Activated T-helper 1 cell treated with anti-CD3 and anti-CD28 coated beads, Interleukin-12 subunit alpha, Interleukin-12 subunit beta, Interleukin-2, Interleukin-4 antibody, amounts not matched to agents 30 ng/mL and 10 ng/mL and 1 ng/mL, durations not matched to agents 14 hours and 24 hours and 36 hours (primary cell): Measurements from ENCODE around the gene SNX8. TPM values are rescaled to one million over a fixed set of nuclear protein-coding genes. Genes with fewer than 3 reads are reported as not detected.
"Not testable (repeated sequence)": the region's sequence is repeated elsewhere in the genome, so short reads cannot be mapped to it uniquely, and the experiment has no call there.

Experiments
- DNase-seq: peaks from one replicate; pipeline ENCODE4 v3.0.0; 2021; ENCODE audit warnings: low spot score
- H3K27ac Mint-ChIP-seq: one replicate; pipeline ENCODE4 v1.8.0; 2021; ENCODE audit warnings: mild to moderate bottlenecking, mixed read lengths
- H3K27me3 Mint-ChIP-seq: one replicate; pipeline ENCODE4 v1.8.0; 2022; ENCODE audit warnings: mild to moderate bottlenecking, moderate library complexity, mixed read lengths; ENCODE audit not compliant: insufficient read depth
- H3K36me3 Mint-ChIP-seq: one replicate; pipeline ENCODE4 v1.8.0; 2021; ENCODE audit warnings: low read depth, mixed read lengths
- H3K4me1 Mint-ChIP-seq: one replicate; pipeline ENCODE4 v1.8.0; 2021; ENCODE audit warnings: low read depth, mixed read lengths
- H3K4me3 Mint-ChIP-seq: one replicate; pipeline ENCODE4 v1.8.0; 2021; ENCODE audit warnings: mild to moderate bottlenecking, moderate library complexity, mixed read lengths
- H3K9me3 Mint-ChIP-seq: one replicate; pipeline ENCODE4 v1.8.0; 2021; ENCODE audit warnings: mixed read lengths
- intact Hi-C: fragments of 100-400 bp; cut with micrococcal nuclease; formaldehyde crosslinking; loops from one replicate; pipeline ENCODE4 v1.15.1; 2024
- total RNA-seq: library from RNA; stranded (reverse); gene quantifications from 2 replicates; pipeline ENCODE4 v1.2.3, GENCODE V29; 2022

SNX8 gene
- total RNA-seq, 1 donor from 2014 or later, result 41.8 TPM

DNA sequence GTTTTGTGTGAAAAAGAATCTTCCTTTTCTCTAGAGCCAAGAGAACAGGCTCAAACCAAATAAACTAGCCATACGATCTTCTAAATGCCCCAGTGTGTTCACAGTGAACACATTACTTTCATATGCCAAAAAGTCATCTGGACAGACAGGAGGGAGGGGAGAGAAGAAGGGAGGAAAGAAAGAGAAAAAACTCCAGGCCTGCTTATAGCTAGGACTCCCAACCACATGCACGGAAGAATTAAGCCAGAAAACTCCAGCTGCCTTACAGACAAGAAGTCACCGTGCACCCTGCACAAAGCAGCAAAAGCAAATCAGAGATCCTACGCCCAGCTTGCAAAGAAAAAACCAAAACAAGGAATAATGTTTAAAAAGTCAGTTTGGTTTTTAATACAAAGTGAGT is 34.3 kb downstream of the SNX8 start:
- H3K27ac Mint-ChIP-seq, result no peak overlapping the region
- H3K4me1 Mint-ChIP-seq, result no peaks in the 10 kb centered on the region
- DNase-seq, result no peak
- H3K36me3 Mint-ChIP-seq, result no peaks in the 10 kb centered on the region
- no peak overlapping the region for H3K4me3 Mint-ChIP-seq
- H3K9me3 Mint-ChIP-seq, result no peaks in the 10 kb centered on the region
- intact Hi-C loops, result no loop called here
- H3K27me3 Mint-ChIP-seq, result no peaks in the 10 kb centered on the region

DNA sequence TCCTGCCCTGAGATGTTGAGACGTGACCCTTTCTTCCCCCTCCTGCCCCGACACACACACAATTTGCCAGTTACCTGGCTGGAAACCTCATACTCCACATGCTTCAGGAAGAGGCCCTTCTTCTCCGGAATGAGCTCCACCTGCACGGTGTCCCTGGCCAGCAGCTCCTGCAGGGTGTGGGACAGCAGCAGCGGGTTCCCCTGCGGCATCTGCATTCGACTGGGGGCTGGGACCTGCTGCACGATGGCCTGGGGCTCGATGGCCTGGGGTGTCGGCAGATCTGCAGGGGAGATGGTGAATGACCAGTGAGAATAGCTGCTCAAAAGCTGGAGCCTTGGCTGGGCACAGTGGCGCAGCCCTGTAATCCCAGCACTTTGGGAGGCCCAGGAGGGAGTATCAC is 36.2 kb downstream of the SNX8 start:
- intact Hi-C loops, result no loop called here
- H3K9me3 Mint-ChIP-seq, result no peaks in the 10 kb centered on the region
- no peaks in the 10 kb centered on the region for H3K4me1 Mint-ChIP-seq

DNA sequence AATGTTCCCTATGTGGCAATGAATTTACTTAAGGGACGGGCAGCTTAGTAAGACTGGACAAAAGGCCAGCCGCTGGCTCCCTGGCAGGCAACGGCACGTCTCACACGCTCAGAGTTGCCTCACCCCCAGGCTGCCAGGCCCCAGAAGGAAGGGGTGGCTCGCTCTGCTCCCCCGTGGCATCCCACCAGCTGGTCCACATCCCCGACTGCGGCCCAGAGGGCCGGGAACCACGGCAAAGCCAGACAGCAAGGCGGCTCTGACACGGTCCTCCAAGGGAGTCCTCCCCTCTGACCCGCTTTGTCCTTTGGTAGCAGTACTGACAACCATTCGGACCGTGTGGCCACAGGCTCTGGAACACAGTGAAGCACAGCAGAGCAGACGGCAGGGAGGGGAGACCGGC is 38.1 kb downstream of the SNX8 start:
- no peak overlapping the region for H3K27ac Mint-ChIP-seq
- H3K27me3 Mint-ChIP-seq, result no peaks in the 10 kb centered on the region
- H3K9me3 Mint-ChIP-seq, result no peaks in the 10 kb centered on the region
- no peak overlapping the region for H3K4me3 Mint-ChIP-seq
- intact Hi-C loops, result no loop called here
- H3K36me3 Mint-ChIP-seq, result peaks cover 7% of the 10 kb centered on the region
- H3K4me1 Mint-ChIP-seq, result no peaks in the 10 kb centered on the region
- DNase-seq, result no peak

More for the DNA sequence above, 36.2 kb downstream of the SNX8 start:
- peaks cover 3% of the 10 kb centered on the region for H3K36me3 Mint-ChIP-seq
- no peak for DNase-seq
- no peak overlapping the region for H3K27ac Mint-ChIP-seq
- H3K4me3 Mint-ChIP-seq, result no peak overlapping the region
- no peaks in the 10 kb centered on the region for H3K27me3 Mint-ChIP-seq

DNA sequence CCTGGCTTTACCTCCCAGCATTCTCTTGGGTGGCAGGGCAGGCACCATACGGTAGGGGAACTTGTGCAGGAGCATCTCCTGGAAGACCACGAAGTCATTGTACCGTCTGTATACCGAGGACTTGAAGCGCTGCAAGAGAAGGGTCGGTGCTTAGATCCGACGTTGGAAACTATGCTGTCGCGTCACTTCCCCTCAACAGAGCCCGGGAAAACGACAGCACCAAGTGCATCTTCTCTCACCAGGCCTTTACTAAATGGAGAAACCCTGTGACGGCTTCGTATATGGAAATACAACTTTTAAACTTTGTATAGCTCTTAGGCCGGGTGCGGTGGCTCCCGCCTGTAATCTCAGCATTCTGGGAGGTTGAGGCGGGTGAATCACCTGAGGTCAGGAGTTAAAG is 39.1 kb downstream of the SNX8 start:
- H3K4me3 Mint-ChIP-seq, result no peak overlapping the region
- intact Hi-C loops, result no loop called here
- no peaks in the 10 kb centered on the region for H3K4me1 Mint-ChIP-seq
- no peaks in the 10 kb centered on the region for H3K9me3 Mint-ChIP-seq
- DNase-seq, result no peak
- H3K27me3 Mint-ChIP-seq, result no peaks in the 10 kb centered on the region
- H3K36me3 Mint-ChIP-seq, result peaks cover 7% of the 10 kb centered on the region
- H3K27ac Mint-ChIP-seq, result no peak overlapping the region

DNA sequence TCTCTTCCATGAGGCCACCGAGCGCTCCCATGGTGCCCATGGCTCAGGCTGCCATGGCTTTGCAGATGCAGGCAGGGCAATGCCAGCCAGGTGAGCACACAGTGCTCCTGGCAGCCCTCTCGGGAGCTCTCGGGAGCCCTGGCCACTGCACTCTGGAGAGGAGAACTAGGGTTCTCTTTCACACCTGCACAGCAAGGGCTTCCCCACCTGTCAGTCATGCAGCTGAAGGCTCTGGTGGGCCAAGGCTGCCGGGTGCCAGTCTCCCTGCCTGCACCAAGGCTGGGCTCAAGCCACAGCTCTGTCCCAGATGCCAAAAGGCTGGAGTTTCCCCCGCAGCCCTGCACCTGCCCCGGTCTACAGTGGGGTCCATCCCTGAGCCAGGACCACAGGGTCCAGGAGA is 39.6 kb downstream of the SNX8 start:
- Mint-ChIP-seq H3K4me1 (no peaks in the 10 kb centered on the region), H3K36me3 (peaks cover 7% of the 10 kb centered on the region), H3K9me3 (no peaks in the 10 kb centered on the region), H3K27ac (no peak overlapping the region), H3K27me3 (no peaks in the 10 kb centered on the region), H3K4me3 (no peak overlapping the region)
- DNase-seq, result no peak
- intact Hi-C loops, result no loop called here

DNA sequence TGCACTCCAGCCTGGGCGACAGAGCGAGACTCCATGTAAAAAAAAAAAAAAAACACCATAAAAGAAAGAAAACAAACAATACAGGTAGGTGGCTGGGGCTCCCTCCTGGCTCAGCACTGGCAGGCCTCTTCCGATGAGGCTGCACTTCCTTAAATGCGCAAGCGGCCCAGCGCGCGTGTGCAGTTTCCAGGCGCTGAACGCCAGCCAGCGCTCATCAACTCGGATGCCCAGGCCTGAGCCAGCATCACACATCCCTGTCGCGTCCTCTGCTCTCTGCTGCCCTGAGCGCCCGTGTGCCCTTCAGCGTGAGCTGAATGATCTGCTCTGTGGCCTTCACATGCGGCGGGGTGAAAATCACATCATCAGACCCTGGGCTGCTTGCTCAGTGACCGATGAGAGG is 40.4 kb downstream of the SNX8 start:
- H3K27me3 Mint-ChIP-seq, result no peaks in the 10 kb centered on the region
- no peak for DNase-seq
- H3K36me3 Mint-ChIP-seq, result peaks cover 9% of the 10 kb centered on the region
- no peak overlapping the region for H3K4me3 Mint-ChIP-seq
- H3K4me1 Mint-ChIP-seq, result no peaks in the 10 kb centered on the region
- H3K27ac Mint-ChIP-seq, result no peak overlapping the region
- no peaks in the 10 kb centered on the region for H3K9me3 Mint-ChIP-seq
- intact Hi-C loops, result no loop called here

DNA sequence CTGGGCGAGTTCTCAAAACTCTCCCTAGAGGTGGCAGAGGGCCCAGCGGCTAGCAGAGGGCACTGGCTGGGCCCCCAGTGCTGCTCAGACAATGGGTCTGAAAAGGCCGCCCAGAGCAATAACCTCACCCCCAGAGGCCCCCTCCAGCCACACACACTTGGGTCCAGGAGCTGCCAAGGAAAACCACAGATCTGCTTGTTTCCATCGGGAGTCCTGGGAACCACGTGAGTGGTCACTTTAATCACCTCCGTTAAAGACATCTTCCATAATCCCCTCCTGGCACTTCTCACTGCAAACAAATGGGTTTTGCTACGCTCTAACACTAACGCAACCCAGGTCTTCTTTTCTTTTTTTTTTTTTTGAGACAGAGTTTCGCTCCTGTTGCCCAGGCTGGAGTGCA is 42.2 kb downstream of the SNX8 start:
- Mint-ChIP-seq H3K36me3 (peaks cover 9% of the 10 kb centered on the region), H3K4me3 (no peak overlapping the region), H3K9me3 (no peaks in the 10 kb centered on the region), H3K4me1 (no peaks in the 10 kb centered on the region), H3K27ac (no peak overlapping the region), H3K27me3 (no peaks in the 10 kb centered on the region)
- DNase-seq, result no peak
- intact Hi-C loops, result no loop called here

DNA sequence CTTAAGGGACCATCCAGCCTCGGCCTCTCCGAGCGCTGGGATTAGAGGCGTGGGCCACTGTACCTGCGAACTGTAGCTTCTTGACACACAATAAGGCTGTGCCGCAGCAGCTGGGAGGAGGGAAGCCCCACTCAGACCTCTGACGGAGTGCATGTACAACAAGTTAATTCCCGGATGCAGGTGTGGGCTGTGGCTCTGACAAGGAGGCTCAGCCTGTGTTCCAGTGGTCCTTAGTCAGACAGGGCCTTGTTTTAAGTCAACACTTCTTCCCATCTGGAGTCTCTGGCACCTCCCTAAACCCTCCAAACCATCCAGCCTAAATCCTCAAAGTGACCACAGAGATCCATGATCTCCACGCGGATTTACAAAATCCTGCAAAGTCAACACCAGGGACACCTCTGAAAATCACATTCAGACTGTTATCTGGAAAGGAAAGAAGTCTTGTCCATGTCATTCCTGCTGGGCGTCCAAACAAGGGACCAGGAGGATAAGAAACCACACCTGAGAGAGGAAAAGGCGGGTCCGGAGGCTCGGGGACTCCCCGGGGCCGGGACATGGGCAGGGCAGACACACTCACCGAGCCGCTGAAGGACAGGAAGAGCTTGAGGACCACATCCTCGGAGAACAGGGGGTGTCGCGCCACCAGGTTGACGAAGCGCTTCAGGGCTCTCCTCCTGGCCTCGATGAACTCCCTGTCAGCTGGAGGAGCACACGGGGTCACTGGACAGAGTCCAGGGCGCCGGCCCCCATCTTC is 42.8 kb downstream of the SNX8 start:
- H3K27ac Mint-ChIP-seq, result no peak overlapping the region
- intact Hi-C loops, result no loop called here
- no peaks in the 10 kb centered on the region for H3K4me1 Mint-ChIP-seq
- no peak overlapping the region for H3K4me3 Mint-ChIP-seq
- no peak for DNase-seq
- peaks cover 9% of the 10 kb centered on the region for H3K36me3 Mint-ChIP-seq
- no peaks in the 10 kb centered on the region for H3K9me3 Mint-ChIP-seq
- no peaks in the 10 kb centered on the region for H3K27me3 Mint-ChIP-seq

DNA sequence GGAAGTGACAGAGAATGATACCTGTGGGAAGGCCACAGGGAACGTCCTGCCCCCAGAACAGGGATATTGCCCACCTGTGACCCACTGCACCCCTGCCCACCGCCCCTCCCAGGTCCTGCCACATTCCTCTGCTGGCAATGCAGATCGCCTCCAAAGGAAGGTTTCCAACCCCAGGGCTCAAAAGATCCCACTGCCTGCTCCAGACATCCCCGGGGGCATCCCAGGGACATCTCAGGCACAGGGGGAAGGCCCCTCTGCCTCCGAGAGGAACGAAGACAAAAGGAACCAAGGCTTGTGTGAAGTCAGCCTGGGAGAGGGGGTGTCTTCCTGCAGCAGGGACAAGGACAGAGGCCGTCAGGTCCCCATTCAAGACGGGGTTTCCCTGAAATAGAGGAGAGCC is 43.7 kb downstream of the SNX8 start:
- no peaks in the 10 kb centered on the region for H3K9me3 Mint-ChIP-seq
- DNase-seq, result no peak
- intact Hi-C loops, result no loop called here
- H3K4me3 Mint-ChIP-seq, result no peak overlapping the region
- H3K36me3 Mint-ChIP-seq, result peaks cover 9% of the 10 kb centered on the region
- no peaks in the 10 kb centered on the region for H3K27me3 Mint-ChIP-seq
- no peaks in the 10 kb centered on the region for H3K4me1 Mint-ChIP-seq
- no peak overlapping the region for H3K27ac Mint-ChIP-seq

DNA sequence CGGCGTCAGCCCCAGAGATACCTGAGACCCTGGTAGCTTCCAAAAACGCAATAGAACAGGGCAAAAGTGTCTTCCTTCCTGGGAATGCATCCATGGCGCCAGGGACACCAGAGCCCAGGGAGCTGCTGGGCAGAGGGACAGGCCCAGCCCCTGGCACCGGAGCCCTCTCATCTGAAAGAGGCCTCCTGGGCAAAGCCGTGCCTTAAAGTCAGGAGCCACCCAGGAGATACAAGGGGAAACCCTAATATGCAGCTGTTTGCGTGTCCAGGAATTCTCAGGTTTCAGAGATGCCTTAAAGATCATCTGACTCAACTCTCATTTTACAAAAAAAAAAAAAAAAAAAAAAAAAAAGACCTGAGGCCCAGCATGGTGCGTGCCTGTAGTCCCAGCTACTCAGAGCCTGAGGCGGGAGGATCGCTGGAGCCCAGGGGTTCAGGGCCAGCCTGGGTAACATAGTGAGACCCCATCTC is 44.2 kb downstream of the SNX8 start:
- H3K4me1 Mint-ChIP-seq, result no peaks in the 10 kb centered on the region
- intact Hi-C loops, result no loop called here
- no peaks in the 10 kb centered on the region for H3K9me3 Mint-ChIP-seq
- DNase-seq, result no peak
- no peak overlapping the region for H3K27ac Mint-ChIP-seq
- H3K4me3 Mint-ChIP-seq, result no peak overlapping the region
- H3K27me3 Mint-ChIP-seq, result no peaks in the 10 kb centered on the region
- H3K36me3 Mint-ChIP-seq, result peaks cover 9% of the 10 kb centered on the region

DNA sequence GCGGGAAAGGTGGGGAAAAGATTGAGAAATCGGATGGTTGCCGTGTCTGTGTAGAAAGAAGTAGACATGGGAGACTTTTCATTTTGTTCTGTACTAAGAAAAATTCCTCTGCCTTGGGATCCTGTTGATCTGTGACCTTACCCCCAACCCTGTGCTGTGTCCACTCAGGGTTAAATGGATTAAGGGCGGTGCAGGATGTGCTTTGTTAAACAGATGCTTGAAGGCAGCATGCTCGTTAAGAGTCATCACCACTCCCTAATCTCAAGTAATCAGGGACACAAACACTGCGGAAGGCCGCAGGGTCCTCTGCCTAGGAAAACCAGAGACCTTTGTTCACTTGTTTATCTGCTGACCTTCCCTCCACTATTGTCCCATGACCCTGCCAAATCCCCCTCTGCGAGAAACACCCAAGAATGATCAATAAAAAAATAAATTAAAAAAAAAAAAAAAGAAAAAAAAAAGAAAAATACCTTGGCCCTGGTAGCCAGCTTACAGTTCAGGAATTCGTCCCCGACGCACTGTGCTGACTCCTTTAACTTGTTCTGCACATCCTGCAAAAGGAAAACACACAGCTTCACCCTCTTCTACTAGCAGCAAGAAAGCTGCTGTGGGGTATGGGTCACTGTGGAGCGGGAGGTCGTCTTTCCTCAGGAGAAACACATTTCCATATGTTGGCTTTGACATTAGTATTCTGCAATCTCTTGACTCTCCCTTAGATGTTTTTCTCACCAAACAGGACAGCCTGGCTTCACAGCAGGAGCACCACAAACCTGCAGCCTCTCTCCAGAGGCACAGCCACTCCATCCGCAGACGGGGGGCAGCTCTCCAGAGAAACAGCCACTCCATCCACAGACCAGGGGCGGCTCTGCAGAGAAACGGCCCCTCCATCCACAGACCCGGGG is 44.9 kb downstream of the SNX8 start:
- H3K4me3 Mint-ChIP-seq, H3K4me1 Mint-ChIP-seq, intact Hi-C loops, H3K27me3 Mint-ChIP-seq, H3K27ac Mint-ChIP-seq, DNase-seq, H3K9me3 Mint-ChIP-seq: not testable (repeated sequence)
- peaks cover 10% of the 10 kb centered on the region for H3K36me3 Mint-ChIP-seq

DNA sequence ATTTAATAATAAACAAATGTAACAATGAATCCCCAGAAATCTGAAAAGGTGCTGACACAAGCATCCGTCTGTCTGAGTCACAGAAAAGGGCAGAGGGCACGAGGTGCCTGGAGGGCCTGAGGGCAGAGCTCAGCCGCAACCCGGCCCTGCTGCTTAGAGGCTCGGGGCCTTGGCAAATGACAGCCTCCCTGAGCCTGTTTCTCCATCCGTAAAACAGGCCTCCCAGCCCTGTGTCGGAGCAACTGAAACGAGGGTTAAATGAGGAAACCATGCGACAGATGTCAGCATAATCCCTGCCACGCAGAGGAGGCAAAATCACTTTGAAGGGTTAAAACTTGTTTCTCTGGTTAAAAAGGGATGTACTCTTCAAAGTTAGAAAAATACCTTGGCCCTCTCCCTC is 47.3 kb downstream of the SNX8 start:
- Mint-ChIP-seq H3K36me3 (peaks cover 13% of the 10 kb centered on the region), H3K27ac (no peak overlapping the region), H3K4me1 (peaks cover 2% of the 10 kb centered on the region), H3K4me3 (no peak overlapping the region), H3K27me3 (no peaks in the 10 kb centered on the region), H3K9me3 (no peaks in the 10 kb centered on the region)
- DNase-seq, result no peak
- intact Hi-C loops, result no loop called here

DNA sequence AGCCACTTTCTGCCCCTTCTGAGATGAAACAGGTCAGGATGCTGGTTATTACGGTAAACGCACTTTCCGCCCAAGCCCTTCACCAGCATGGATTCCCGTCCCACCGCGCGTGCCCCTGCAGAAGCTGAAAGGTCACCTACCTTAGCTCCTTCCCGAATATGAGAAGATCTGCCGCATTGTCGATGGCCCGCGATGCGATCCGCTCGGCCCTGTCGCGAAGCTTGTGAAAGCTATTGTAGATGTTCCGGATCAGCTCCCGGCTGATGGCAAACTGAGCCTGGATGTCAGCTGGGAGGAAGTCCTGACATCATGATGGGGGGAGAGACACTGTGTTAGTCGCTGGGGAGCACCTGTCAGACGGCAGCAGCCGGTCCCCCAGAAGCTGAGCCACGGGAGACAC is 50.1 kb downstream of the SNX8 start:
- H3K27ac Mint-ChIP-seq, result no peak overlapping the region
- peaks cover 9% of the 10 kb centered on the region for H3K4me1 Mint-ChIP-seq
- H3K4me3 Mint-ChIP-seq, result no peak overlapping the region
- DNase-seq, result no peak
- peaks cover 8% of the 10 kb centered on the region for H3K36me3 Mint-ChIP-seq
- H3K27me3 Mint-ChIP-seq, result no peaks in the 10 kb centered on the region
- intact Hi-C loops, result no loop called here
- no peaks in the 10 kb centered on the region for H3K9me3 Mint-ChIP-seq
